Fibroblast of skin of back (primary cell): Measurements from ENCODE around the gene POTEB3. TPM values are rescaled to one million over a fixed set of nuclear protein-coding genes. Genes with fewer than 3 reads are reported as not detected.
"Not testable (repeated sequence)": the region's sequence is repeated elsewhere in the genome, so short reads cannot be mapped to it uniquely, and the experiment has no call there.

ENCODE experiments used
- DNase-seq: peaks from one replicate; pipeline ENCODE4 v3.0.0-alpha.2; 2013
- polyA plus RNA-seq, 2 experiments: library from polyadenylated mRNA; unstranded; fragments of 120-200 nt; gene quantifications; one replicate each; pipeline ENCODE4 v1.2.1, GENCODE V29; 2013; ENCODE audit not compliant: insufficient read length in 2 of 2

POTEB3 gene
- polyA plus RNA-seq (2013, experiment 1 of 2; ENCODE audit: insufficient read length) = not detected
- not detected for polyA plus RNA-seq (2013, experiment 2 of 2; ENCODE audit: insufficient read length)

- not testable (repeated sequence) for DNase-seq
These were observed at the start of gene POTEB3 for GRCh38 chr15:21440399-21440798. POTEB3 (minus strand) TSS chr15:21440499; CDS start chr15:21440011, 488 bp downstream.

GRCh38 chr15:21453683-21454082, 13.4 kb upstream of the POTEB3 start:
- DNase-seq = not testable (repeated sequence)

- DNase-seq = not testable (repeated sequence)
These were observed 11.7 kb upstream of the POTEB3 start for GRCh38 chr15:21451920-21452563.

DNA sequence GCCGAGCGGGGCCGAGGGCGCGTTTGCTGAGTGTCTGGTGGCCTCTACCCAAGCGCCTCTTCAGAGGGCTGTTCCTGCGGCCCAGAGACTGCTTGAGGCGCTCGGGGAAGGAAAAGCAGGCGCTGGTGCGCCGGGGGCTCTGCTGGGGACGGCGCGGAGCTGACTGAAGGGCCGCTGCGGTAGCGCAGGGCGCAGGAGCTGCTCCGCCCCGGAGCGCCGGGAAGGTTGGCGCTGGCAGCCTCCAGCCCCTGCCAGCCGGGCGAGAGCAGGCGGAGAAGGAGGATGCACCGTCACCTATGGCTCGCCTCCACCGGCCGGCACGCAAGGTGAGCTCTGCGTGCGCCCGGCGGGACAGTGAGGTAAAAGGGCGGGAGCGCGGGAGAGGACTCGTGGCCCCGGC, 11.2 kb upstream of the POTEB3 start:
- not testable (repeated sequence) for DNase-seq

DNA sequence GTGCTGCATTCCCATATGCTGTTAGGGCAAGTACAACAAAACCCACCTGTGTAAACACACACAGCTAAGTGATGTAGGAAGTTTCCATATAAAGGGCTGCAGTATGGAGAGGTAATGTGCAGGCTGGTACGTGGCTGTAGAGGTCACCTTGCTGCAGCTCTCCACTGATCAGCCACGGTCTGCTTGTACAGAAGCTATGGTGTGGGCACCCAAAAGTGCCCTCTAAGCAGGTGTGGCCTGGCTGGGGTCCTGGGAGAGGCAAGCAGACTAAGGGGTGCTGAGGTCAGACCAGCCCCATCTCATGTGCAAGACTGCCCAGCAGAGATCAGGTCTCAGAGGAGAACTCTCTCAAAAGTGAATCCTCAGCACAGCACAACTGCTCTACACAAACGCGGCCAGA, 32.9 kb downstream of the POTEB3 start:
- DNase-seq = not testable (repeated sequence)

- not testable (repeated sequence) for DNase-seq
These were observed 38.8 kb downstream of the POTEB3 start for GRCh38 chr15:21401531-21401930.

DNA sequence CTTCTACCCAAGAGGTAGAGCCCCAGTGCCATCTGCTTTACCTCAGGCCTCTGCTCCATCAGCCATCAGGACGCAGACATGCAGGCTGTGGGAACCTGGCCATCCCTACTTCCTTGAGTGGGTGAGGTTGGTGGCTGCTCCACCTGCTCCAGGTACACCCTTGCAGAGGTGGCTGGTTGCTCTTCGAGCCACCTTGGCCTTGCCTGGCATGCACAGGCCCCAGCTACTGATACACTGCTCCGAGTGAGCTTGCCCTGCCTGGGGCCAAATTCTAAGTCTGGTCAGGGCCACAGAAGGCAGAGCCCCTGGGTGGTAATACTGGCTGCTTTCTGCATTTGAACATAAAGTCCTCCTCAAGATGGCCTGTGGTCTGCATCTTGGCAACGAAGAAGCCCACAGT, 41.2 kb downstream of the POTEB3 start:
- DNase-seq = not testable (repeated sequence)

DNA sequence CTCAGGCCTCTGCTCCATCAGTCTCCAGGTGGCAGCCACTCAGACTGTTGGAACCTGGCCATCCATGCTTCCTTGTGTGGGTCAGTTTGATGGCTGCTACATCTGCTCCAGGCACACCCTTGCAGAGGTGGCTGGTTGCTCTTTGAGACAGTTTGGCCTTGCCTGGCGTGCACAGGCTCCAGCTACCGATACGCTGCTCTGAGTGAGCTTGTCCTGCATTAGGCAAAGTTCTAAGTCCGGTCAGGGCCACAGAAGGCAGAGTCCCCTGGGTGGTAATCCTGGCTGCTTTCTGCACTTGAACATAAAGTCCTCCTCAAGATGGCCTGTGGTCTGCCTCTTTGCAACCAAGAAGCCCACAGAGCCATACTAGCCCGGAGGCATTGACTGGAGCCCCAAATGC, 41.8 kb downstream of the POTEB3 start:
- not testable (repeated sequence) for DNase-seq

DNA sequence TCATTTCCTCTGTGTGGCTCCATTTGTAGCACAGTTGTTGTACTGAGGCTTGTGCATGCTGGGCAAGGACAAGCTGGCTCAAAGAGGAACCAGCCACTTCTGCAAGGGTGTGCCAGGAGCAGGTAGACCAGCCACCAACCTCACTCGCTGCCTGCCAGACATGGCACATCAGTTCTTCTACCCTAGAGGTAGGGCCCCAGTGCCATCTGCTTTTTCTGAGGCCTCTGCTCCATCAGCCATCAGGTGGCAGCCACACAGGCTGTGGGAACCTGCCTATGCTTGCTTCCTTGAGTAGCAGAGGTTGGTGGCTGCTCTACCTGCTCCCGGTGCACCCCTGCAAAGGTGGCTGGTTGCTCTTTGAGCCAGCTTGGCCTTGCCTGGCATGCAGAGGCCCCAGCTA, 42.6 kb downstream of the POTEB3 start:
- not testable (repeated sequence) for DNase-seq

DNA sequence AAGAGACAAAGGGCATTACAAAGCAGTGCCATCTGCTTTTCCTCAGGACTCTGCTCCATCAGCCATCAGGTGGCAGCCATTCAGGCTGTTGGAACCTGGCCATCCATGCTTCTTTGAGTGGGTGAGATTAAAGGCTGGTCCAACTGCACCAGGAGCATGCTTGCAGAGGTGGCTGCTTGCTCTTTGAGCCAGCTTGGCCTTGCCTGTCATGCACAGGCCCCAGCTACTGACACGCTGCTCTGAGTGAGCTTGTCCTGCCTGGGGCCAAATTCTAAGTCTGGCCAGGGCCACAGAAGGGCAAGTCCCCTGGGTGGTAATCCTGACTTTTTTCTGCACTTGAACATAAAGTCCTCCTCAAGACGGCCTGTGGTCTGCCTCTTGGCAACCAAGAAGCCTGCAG, 43.1 kb downstream of the POTEB3 start:
- DNase-seq = not testable (repeated sequence)

GRCh38 chr15:21385961-21386360, 54.3 kb downstream of the POTEB3 start:
- DNase-seq = not testable (repeated sequence)

DNA sequence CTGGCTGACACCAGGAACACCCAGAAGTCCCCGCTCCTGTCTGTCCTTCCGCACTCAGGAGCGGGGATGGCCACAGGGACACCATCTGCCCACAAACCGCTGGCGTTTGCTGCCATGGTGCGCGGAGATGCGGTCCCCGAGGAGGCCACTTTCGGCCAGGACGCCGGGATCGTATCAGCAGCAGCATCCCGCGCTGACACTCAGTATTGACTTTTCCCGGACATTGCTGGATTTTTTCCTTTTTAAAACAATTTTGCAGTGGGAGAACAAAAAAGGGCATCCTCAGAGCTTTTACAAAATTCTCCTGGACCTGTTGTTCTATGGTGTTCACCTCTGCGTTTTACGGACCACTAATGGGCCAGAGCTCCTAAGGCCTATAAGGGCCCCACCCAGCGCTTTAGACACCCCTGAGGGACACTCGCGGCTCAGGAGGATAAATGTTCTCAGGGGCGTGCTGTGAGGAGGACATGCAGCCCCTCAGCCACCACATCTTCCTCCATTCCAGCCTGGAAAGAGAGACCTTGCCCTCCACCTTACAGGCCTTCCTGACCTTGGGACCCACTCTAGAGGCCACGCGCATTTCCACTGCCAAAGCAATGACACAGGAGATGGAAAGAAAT, 56.3 kb downstream of the POTEB3 start:
- DNase-seq = not testable (repeated sequence)

DNA sequence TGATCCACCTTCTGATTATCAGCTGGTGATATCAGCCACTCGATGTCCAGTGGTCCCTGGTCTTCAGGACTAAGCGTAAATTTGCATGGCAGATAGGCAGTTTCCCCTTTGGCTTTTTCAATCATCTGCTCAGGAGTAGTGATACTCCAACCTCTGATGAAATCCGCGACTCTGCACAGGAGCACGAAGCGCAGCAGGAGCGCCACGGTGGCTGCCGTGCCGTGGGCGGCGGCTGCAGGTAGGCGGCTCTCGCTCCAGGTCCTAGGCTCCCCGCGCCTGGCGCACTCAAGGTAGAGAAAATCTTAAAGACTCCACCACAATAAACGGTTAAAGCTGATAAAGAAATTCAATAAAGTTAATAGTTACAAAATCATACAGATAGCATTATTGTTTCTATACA, 66.6 kb downstream of the POTEB3 start:
- not testable (repeated sequence) for DNase-seq

DNA sequence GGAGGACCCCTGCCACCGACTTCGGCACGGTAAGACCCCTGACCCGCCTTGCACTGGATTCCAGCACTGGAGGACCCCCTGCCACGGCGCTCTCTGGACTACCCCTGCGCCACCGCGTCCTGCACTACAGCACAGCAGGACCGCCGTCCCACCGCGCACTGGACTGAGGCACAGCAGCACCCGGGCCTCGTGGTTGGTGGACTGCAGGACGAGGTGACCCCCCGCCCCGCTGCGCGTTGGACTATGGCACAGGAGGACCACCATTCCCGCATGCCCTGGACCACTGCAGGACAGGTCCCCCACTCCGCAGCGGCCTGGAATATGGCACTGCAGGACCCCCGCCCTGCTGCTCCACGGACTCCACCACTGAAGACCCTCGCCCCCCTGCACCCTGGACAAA, 71.1 kb downstream of the POTEB3 start:
- not testable (repeated sequence) for DNase-seq

GRCh38 chr15:21368625-21369024, 71.7 kb downstream of the POTEB3 start:
- not testable (repeated sequence) for DNase-seq
